LNCaP clone FGC (cell line): ENCODE measurements around the gene AIP.

ENCODE experiments used
- DNase-seq: peaks from one replicate; pipeline ENCODE4 v3.0.0-alpha.2; 2011; ENCODE audit warnings: low read depth
- H3K4me3 ChIP-seq: 2 replicates; pipeline ENCODE4 v1.5.1; 2011; ENCODE audit warnings: mild to moderate bottlenecking, low read depth, low read length, control low read depth
- TF ChIP-seq, protein P1 (sequence below): IDR thresholded peaks from 2 replicates; pipeline ENCODE4 v1.5.1; 2012; ENCODE audit warnings: mild to moderate bottlenecking; ENCODE audit not compliant: control insufficient read depth, insufficient read depth; ENCODE audit errors: extremely low read depth

The AIP gene

DNA sequence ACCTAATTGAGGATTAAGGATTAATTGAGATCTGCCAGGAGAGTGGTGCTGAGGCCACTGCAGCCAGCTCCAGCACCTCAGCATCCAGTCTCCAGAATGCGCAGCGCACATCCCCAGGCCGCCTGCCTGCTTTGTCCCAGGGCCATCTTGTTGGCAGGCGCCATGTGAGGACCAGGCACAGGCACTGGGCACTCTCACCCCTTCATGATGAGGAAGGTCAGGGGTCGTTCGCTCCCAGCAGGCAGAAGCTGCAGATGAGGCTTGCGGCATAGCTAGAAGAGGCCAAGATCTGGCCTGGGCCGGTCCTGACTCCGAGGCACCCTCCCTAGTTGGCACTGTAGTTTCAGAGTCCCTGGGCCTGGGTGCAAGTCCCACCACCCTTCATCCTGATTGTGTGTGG, 34.0 kb downstream of the AIP start:
- TF ChIP-seq, protein P1, sequence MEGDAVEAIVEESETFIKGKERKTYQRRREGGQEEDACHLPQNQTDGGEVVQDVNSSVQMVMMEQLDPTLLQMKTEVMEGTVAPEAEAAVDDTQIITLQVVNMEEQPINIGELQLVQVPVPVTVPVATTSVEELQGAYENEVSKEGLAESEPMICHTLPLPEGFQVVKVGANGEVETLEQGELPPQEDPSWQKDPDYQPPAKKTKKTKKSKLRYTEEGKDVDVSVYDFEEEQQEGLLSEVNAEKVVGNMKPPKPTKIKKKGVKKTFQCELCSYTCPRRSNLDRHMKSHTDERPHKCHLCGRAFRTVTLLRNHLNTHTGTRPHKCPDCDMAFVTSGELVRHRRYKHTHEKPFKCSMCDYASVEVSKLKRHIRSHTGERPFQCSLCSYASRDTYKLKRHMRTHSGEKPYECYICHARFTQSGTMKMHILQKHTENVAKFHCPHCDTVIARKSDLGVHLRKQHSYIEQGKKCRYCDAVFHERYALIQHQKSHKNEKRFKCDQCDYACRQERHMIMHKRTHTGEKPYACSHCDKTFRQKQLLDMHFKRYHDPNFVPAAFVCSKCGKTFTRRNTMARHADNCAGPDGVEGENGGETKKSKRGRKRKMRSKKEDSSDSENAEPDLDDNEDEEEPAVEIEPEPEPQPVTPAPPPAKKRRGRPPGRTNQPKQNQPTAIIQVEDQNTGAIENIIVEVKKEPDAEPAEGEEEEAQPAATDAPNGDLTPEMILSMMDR: no peak
- H3K4me3 ChIP-seq: no peak overlapping the region
- DNase-seq: no peak

DNA sequence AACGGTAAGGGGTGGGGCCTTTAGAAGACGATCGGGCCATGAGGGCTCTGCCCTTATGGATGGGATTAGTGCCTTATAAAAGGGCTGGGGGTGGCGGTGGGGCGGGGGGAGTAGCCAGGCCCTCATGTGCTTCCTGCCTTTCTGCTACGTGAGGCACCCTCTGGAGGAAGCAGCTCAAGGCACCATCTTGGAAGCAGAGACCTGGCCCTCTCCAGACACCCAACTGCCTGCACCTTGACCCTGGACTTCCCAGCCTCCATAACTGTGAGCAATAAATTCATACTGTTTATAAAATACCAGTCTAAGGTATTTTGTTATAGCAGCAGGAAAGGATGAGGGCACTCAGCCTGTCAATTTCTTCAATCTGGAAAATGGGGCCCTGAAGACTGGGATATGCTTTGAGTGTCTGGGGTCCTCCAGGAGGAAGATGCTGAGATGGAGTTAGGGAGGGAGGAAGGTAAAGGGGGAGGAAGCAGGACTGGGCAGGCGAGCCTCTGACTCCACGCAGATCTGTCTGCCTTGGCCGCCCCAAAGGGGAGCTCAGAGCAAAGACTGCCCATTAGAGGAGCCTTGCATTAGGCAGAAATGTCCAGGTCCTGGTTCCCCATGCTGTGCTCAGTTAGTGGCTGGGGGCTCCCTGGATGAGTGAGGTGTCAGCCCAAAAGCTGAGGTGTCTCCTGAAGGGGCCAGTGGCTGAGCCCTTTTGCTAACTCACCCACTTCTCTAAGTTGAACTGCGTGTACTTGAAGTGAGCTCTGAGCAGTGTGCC, 35.1 kb downstream of the AIP start:
- H3K4me3 ChIP-seq: no peak overlapping the region
- DNase-seq: no peak
- TF ChIP-seq, protein P1: no peak

DNA sequence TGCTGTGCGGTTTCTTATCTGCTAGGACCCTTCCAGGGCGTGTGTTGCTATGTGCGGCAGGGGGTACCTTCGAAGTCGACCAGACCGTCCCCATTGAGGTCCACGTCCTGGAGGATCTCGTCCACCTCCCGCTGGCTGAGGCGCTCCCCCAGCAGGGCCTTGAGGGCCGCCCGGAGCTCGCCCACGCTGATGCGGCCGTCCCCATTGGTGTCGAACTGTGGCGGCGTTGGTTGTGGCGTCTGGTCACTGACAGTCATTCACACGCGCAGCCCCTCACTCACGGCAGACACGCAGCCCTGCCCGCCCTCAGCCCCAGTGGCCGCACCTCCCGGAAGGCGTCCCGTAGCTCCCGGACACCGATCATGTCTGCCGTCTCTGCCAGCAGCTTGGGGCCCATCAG, 36.9 kb downstream of the AIP start:
- no peak overlapping the region for H3K4me3 ChIP-seq
- TF ChIP-seq, protein P1: no peak
- DNase-seq: no peak

DNA sequence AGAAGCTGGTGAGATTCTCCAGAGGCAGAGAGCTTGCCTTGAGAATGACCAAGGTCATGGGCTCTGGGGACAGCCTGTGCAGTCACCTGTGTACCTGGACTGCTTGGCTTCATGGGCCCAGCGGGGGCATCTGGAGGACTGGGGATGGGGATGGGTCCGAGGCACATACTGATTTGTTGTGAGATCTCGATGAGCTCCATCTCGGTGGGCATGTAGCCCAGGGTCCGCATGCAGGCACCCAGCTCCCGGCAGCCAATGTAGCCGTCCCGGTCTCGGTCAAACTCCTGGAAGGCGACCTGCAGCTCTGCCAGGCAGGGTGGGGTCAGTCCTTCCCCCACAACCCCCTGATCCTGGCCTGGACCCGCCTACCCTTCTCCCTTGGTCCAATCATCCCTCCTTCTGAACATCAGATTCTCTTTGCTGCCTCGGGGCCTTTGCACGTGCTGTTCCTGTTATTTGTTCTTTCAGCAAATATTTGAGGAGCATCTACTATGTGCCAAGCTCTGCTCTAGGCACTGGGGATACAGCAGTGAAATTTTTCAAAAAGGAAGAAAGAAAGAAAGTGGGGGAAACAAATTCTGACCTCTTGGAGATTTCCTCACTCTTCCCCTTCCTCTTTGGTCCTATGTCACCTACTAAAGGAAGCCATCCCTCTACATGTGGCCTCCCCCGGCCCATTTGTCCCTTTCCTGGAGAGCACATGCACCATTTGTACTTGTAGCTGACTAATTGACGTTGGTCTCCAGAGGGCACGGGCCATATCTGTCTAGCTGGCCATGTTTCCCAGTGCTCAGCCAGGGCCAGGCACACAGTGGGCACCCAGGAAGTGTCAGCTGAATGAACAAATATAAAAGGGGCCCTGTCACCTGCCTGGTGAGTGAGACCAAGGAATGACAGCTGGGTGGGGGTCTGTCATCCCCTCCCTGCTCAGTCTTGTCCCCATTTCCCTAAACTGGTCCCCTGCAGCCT, 38.3 kb downstream of the AIP start:
- H3K4me3 ChIP-seq: no peak overlapping the region
- no peak for DNase-seq
- TF ChIP-seq, protein P1: no peak

DNA sequence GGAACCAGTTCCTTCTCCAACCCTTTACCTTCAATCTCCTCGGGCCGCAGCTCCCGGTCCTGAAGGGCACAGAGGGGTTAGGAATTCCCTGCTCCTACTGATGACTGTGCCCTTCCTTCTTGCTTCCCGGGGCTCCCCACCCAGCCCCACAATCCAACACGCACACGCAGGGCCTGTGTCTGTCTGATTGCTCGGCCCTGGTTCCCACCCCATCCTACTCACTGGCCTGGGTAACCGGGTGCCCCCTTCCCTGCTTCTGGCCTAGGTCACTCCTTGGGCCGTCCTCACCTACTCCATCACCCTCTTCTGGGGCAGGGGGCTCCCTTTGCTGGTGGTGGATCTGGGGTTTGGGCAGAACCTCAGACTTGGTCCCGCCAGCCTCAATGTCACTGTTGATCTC, 39.1 kb downstream of the AIP start:
- TF ChIP-seq, protein P1: no peak
- no peak for DNase-seq
- H3K4me3 ChIP-seq: no peak overlapping the region

DNA sequence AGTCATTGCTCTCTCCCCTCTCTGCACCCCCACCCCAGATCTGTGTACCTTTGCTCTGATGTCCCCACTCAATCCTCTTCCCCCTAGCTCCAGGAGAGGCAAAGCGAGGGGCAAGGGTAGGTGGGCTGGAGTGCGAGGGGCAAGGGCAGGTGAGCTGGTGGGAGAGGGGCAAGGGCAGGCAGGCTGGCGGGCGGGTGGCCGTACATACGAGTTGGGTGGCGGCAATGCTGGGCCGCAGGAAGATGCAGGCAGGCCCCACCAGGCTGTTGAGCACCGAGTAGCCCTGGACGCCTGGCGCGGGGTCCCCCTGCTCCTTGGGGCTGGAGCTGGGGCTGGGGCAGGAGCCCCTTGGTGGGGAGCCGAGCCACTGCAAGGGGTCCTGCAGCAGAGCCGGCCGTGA, 39.5 kb downstream of the AIP start:
- TF ChIP-seq, protein P1: no peak
- no peak for DNase-seq
- H3K4me3 ChIP-seq: no peak overlapping the region
